GM12872 (cell line): ENCODE results near the gene ADGRG7.

Experiments used
- TF ChIP-seq, protein P1 (sequence below): IDR thresholded peaks from 3 replicates; pipeline ENCODE4 v1.5.1; 2011; ENCODE audit warnings: low read depth, mild to moderate bottlenecking, low read length, moderate library complexity; ENCODE audit not compliant: insufficient read depth

ADGRG7 gene

GRCh38 chr3:100586832-100587231 is 22.6 kb upstream of the ADGRG7 start:
- TF ChIP-seq, protein P1, sequence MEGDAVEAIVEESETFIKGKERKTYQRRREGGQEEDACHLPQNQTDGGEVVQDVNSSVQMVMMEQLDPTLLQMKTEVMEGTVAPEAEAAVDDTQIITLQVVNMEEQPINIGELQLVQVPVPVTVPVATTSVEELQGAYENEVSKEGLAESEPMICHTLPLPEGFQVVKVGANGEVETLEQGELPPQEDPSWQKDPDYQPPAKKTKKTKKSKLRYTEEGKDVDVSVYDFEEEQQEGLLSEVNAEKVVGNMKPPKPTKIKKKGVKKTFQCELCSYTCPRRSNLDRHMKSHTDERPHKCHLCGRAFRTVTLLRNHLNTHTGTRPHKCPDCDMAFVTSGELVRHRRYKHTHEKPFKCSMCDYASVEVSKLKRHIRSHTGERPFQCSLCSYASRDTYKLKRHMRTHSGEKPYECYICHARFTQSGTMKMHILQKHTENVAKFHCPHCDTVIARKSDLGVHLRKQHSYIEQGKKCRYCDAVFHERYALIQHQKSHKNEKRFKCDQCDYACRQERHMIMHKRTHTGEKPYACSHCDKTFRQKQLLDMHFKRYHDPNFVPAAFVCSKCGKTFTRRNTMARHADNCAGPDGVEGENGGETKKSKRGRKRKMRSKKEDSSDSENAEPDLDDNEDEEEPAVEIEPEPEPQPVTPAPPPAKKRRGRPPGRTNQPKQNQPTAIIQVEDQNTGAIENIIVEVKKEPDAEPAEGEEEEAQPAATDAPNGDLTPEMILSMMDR = no peak

GRCh38 chr3:100588251-100588650 is 21.1 kb upstream of the ADGRG7 start:
- TF ChIP-seq, protein P1 = no peak

GRCh38 chr3:100590114-100590839 is 19.1 kb upstream of the ADGRG7 start:
- TF ChIP-seq, protein P1 = peak; percentile 85

- TF ChIP-seq, protein P1 = no peak
Measured at GRCh38 chr3:100590840-100591147, 18.6 kb upstream of the ADGRG7 start.

GRCh38 chr3:100591411-100591810 is 18.0 kb upstream of the ADGRG7 start:
- TF ChIP-seq, protein P1 = no peak

GRCh38 chr3:100600181-100601042 is 9.0 kb upstream of the ADGRG7 start:
- TF ChIP-seq, protein P1 = no peak

DNA sequence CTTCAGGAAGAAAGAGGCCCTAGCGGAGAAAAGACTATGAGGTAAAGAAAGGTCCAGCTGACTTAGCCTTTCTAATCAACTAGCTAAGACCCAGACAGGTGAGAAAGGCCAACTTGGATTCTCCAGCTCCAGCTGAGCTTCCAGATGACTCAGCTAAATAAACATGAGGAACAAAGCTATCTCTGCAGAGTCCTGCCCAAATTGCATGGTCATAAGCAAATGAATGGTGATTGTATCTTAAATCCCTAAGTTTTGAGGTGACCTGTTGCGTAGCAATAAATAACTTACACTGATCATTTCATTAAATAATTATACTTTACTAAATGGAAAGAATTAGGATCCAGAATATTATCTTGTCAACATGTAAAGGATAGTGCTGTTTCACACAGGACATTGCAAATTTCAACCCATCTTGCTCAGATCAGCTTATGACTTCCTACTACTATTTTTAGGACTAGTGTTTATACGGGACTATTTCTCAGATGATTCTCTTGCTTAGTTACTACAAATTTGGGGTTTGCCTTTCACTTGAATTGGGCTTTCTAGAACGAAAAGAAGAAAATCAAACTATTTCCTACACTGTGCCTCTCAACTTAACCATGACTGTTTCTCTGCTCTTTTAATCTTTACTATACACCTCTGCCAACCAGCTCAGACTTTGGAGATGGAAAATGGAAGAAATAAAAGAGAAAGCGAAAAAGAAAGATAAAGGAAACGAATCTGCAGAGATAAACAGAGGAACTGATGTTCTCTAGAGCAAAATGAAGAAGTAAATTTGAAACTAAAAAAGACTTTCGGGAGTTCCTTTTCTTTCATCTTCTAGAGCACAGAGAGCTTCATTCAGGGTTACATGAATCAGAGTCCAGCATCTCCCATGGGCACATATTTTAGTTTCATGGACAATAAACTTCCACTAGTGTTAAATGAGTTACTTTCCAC is 6.6 kb upstream of the ADGRG7 start:
- TF ChIP-seq, protein P1 = no peak
